T-helper 2 cell treated with Interferon-gamma antibody and Interleukin-4, amounts not matched to agents 100 ng/mL and 5 ng/mL, for 36 hours (primary cell): ENCODE results near the gene ASB3. TPM values are rescaled to one million over a fixed set of nuclear protein-coding genes. Genes with fewer than 3 reads are reported as not detected.
"Not testable (repeated sequence)": the region's sequence is repeated elsewhere in the genome, so short reads cannot be mapped to it uniquely, and the experiment has no call there.

Source experiments
- intact Hi-C: fragments of 100-400 bp; cut with micrococcal nuclease; formaldehyde crosslinking; loops from one replicate; pipeline ENCODE4 v1.15.1; 2023
- total RNA-seq: library from RNA; stranded (reverse); gene quantifications from 2 replicates; pipeline ENCODE4 v1.2.3, GENCODE V29; 2022

Gene ASB3
- total RNA-seq, 1 donor from 2014 or later = 24.0 TPM

DNA sequence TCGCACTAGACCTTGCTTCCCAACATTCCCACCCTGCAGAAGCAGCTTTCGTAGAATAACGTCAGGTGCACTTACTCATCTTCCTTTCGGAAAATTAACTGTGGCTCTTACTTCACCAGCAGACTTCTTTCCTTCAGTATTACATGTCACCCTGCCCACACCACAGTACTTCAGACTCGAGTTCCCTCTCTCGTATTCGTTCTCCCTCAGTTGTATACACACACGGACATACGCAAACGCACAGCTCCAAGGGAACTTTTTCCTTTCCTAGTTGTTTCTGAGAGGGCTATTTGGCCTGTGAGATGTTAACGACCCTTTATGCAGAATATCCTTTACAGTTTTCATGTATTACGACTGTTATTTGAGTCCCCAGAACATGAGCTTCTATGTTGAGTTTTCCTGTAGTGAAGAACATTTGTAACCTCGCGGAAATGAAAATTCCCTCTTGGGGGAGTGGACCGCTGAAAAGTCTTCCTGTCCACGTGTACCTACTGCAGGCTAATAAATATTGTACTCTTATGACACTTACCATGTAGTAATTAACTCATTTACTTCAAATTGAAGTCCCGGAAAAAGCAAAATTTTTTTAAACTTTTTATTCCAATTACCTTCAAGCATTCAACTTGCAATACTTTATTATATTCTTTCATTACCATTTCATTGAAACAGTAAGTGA, 999 bp upstream of the ASB3 start:
- intact Hi-C loops = loop anchor here (1.0 to 2.0 kb wide), 5 partner anchors 184 to 1829 kb away; partner anchors contain the start of genes ACYP2, EML6 and PPP4R3B

DNA sequence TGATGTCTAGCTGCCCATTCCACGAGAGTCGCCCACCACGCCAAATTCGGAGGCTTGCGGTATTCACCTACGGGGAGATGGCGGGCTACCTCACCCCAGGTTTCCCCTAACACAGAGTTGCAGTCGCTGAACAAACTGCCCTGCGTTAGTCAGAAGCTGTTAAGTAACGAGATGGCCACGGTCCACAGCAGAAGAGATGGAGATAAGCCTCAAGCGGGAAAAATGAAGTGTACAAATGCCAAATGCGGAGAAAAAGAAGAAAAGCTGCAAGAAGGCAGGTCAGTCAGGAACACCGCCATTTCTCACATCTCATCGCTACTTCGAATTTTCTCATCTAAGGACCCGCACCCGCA, 425 bp downstream of the ASB3 start:
- intact Hi-C loops = loop anchor here (1.0 to 2.0 kb wide), 4 partner anchors 19 to 1830 kb away; partner anchors contain the start of genes ACYP2, CHAC2 and PPP4R3B

DNA sequence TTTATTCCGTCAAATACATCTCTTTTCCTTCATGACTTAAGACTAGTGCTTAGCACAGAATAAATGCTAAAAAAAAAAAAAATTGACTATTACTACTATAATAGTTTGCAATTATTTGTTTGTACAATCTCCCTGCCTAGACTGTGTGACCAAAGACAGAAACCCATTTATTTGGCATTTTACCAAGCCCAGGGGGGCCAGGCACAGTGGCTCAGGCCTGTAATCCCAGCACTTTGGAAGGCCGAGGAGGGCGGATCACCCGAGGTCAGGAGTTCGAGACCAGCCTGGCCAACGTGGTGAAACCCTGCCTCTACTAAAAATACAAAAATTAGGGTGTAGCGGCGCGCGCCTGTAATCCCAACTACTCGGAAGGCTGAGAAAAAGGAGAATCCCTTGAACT, 1.4 kb downstream of the ASB3 start:
- intact Hi-C loops = no loop called here

DNA sequence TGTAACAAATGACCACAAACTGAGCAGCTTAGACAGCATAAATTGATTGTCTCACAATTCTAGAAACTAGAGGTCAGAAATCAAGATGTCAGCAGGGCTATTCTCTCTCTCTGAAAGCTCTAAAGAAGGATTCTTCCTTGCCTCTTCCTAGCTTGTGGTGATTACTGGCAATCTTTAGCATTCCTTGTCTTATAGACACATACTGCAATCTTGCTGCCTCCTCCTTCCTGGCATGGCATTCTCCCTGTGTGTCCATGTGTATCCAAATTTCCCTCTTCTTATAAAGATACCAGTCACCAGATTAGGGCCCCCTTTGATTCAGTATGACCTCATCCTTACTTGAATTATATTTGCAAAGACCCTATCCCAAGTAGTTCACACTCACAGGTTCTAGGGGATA, 2.3 kb downstream of the ASB3 start:
- intact Hi-C loops = no loop called here

DNA sequence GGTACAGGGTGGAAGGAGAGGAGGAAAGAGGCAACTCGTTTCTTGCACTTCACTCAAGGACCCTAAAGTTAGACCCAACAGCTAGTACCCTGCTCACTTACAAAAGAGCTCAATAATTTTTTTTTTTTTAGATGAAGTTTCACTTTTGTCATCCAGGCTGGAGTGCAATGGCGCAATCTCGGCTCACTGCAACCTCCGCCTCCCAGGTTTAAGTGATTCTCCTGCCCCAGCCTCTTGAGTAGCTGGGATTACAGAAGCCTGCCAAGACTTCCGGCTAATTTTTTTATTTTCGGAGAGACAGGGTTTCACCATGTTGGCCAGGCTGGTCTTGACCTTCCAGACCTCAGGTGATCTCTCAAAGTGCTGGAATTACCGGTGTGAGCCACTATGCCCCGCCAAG, 4.1 kb downstream of the ASB3 start:
- intact Hi-C loops = no loop called here

DNA sequence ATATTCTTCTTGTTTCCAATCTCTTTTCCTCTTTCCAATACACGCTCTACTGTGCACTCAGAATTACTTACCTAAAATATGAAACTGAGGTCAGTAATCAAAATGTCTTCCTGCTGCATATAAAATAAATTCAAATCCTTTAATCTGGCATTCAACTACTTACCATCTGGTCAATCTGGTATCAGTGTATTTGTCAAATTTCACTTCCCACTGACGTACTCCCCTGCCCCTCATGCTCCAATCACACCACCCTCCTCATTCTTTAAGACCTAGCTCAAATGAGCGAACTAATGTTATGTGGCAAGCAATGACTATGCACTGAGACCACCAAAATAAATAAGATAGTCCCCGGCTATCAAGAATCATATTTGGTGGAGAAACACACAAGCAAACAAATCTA, 6.7 kb downstream of the ASB3 start:
- intact Hi-C loops = no loop called here

DNA sequence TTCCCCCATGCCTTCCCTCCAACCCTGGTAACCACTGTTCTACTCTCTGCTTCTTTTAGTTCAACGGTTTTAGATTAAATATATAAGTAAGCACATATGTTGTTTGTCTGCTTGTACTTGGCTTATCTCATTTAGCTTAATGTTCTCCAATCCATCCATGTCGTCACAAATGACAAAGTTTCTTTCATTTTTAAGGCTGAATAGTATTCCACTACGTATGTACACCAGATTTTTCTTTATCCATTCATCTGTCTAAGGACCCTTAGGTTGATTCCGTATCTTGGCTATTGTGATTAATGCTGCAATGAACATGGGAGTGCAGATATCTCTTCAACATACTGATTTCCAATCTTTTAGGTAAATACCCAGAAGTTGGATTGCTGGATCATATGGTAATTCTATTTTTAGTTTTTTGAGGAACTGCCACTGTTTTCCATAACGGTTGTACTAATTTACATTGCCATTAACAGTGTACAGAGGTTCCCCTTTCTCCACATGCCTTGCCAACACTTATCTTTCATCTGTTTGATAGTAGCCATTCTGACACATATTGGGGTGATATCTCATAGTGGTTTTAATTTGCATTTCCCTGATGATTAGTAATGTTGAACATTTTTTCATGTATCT, 8.1 kb downstream of the ASB3 start:
- intact Hi-C loops = no loop called here

DNA sequence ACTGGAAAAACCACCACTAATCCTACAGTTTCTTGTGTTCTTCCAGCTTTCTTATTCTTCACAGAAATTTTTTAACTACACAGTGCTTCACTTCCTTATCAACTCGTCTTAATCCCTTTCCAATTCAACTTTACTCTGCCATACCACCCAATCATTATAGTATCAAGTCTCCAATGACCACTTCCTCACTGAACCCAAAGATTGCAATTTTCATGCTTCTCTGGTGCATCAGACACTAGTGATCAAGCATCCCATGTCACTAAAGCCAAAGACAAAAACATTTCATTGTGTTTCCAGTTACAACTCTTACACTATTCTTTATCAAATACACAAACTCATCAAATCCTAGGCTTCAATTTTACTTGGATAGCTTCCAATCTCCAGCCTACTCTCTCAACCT, 9.6 kb downstream of the ASB3 start:
- intact Hi-C loops = no loop called here

DNA sequence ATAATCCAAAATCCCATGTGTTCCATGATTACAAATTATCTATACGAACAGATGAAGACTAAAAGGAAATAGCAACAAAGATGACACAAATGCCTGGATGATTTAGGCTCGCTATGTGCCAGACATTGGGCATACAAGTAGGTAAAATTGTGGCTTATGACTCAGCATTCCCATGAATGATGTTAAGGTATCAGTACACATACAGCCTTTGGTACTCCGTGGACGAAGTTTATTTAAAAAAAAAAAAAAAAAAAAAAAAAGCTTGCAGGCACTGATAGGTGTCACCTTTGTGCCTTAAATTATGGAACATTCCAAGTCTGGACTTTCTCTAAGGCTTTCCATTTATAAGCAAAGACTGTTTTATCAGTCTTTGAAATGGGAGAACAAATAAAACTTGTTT, 16.5 kb downstream of the ASB3 start:
- intact Hi-C loops = no loop called here

DNA sequence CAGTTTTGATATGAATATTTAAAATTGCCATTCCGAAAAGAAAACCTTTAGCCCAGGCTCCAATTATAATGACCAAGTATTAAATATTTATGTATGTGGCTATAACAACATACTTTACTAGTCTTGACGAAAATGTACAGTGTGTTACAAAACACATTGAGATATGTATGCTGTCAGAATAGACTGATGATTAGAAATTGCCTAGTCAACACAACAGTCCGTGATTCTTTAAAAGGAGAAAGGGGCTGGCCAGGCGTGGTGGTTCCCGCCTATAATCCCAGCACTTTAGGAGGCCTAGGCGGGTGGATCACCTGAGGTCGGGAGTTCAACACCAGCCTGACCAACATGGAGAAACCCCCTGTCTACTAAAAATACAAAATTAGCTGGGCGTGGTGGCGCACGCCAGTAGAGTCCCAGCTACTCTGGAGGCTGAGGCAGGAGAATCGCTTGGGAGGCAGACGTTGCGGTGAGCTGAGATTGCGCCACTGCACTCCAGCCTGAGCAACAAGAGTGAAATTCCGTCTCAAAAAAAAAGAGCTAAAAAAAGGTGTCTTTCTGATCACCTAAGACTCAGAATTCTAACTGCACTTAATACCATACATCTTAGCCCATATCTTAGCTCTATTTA, 17.3 kb downstream of the ASB3 start:
- intact Hi-C loops = loop anchor here (5.0 kb wide), 4 partner anchors 803 to 1923 kb away; partner anchors contain the start of genes CLHC1, PNPT1, RPS27A and RTN4

DNA sequence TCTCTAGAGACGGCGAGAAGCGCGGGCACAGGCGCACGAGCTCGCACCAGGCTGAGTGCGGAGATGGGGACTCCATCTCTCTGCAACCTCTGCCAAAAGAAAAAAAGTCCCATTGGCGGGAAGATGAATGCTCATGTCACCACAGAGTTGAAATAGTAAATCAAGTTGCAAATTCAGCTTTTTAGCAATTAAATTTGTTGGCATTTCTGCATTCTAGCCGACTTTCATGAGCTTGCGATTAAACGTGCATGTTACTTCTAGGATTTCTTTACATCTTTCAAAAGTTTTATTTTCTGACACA, 18.6 kb downstream of the ASB3 start:
- intact Hi-C loops = loop anchor here (5.0 kb wide), 4 partner anchors 804 to 1924 kb away; partner anchors contain the start of genes CLHC1, PNPT1, RPS27A and RTN4

DNA sequence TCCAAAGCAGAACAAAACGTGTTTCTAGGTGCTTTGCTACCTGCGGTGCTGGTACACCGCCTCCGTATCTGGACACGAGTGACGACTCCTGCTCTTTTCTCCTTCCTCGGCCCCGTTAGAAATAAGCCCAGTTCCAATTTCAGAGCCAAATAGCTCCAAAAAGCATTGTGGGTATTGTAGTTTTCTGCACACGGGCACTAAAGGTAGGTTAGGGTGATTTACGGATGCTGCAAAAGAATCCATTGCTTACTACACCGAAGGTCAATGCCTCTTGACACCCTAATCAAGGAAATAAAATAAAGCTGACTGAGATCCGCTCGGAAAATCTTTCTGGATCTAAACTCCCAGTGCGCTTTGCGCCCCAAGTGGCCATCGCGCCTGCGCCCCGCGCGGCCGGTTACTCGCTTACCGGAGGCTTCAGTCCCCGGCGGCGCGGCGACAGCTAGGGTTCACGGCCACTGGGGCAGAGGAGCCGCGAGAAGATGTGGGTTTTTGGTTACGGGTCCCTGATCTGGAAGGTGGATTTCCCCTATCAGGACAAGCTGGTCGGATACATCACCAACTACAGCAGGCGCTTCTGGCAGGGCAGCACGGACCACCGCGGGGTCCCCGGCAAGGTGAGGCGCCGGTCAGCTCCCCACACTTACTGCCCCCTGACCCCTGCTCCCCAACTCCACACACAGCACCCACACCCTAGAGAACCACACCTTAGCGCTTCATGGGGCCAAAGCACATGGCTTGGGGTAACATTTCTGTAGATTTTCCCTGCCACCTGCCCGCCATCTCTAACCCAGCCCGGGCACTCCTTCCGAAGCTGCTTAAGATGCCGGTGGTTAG, 19.1 kb downstream of the ASB3 start, which contains the start of gene CHAC2:
Gene CHAC2, plus strand, starts transcription at position 400 of the 837 bp plus-strand sequence. Its CDS starts 83 bp downstream, at position 483.
- intact Hi-C loops = loop anchor here (1.0 to 5.0 kb wide), 8 partner anchors 19 to 1925 kb away; partner anchors contain the start of genes ACYP2, ASB3, CLHC1 and EML6

DNA sequence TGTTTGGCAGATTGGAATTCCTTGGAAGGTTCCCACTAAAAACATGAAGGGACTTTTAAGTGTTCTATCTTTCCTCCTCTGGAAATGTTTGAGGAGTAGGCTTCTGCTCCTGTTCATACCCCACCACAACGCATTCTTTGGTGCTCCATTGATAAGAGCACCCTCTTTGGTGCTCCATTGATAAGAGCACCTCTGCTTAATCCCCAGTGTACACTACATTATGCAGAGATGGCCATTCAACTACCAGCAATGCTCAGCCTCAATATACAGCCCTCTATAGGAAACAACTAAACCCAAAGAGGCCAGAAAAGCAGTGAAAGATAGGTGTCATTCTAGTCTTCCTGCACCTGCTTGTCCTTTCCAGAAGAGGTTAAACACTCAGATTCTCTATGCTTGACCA, 21.0 kb downstream of the ASB3 start:
- intact Hi-C loops = loop anchor here (2.0 to 5.0 kb wide), 5 partner anchors 41 to 1927 kb away; partner anchors contain the start of genes CLHC1, PNPT1, RPS27A and RTN4

DNA sequence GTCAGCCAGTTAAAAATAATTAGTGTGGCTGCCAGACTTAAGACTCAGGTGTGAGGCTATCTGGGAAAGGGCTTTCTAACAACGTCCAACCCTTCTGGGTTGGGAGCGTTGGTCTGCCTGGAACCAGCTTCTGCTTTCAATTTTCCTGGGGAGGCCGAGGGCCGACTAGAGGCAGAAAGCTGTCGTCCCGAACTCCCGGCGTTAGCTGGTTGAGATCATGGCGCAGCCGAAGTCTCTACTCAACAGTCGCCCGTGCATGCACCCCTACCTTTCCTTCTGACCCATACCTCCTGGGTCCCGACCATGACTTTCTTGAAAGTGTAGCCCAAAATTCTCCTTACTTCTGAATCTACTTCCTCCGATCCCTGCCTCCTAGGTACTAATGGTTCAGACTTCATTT, 29.5 kb downstream of the ASB3 start:
- intact Hi-C loops = not testable (repeated sequence)

DNA sequence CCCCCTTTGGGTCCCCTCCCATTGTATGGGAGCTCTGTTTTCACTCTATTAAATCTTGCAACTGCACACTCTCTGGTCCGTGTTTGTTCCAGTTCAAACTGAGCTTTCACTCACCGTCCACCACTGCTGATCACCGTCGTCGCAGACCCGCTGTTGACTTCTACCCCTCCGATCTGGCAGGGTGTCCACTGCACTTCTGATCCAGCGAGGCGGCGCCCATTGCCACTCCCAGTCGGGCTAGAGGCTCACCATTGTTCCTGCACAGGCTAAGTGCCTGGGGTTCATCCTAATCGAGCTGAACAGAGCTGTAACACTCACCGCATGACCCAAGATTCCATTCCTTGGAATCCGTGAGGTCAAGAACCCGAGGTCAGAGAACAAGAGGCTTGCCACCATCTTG, 30.1 kb downstream of the ASB3 start:
- intact Hi-C loops = no loop called here

DNA sequence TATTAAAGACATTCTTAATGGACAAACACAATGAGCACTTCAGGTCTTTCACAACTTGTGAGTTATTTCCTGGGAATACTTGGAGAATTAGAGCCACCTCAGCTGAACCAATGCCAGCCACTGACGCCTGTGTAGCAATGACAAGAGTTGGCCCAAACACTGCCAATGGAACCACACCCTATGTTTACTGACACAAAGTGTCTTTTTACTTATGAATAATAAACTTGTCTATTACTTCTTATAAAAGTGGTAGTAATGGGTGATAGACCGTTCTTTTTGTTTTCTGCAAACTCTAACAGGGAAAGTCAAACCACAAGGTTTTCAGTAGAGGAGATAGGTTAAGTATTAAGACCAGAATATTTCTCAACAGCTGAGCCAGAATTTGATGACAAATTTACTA, 31.6 kb downstream of the ASB3 start:
- intact Hi-C loops = no loop called here

DNA sequence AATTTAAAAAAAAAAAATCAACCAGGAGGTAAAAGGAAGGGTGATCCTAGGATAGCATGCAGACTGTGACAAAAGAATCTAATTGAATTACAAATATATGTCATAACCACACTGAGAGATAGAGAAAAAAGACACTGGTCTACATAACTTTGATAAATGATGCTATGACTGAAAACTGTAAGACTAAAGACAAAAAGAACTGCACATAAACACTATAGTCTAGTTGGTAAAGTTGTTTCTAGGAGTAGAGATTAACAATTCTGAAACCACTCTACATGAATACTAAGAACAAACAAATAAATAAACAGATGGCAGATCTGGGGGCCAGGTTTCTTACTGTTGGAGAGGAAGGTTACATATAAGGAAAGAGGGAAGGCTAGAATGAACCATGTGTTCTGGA, 33.7 kb downstream of the ASB3 start:
- intact Hi-C loops = no loop called here

DNA sequence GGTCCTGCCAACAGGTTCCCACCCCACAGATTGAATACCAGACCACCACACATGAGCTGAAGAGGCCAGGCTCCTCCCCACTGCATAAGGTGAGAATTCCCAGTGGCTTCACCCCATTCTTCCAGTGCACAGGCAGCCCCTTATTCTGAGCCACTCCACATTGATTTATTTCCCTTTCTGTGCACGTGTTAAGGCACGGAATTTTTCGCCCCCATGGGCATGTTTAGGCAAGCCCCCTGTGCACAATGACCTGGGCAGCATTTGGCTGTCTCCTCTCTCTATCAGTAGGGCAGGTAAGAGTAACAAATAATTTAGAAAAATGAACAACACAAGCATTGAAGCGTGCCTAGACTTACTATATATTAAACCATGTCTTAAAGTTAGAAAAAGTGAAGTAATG, 34.4 kb downstream of the ASB3 start:
- intact Hi-C loops = no loop called here

DNA sequence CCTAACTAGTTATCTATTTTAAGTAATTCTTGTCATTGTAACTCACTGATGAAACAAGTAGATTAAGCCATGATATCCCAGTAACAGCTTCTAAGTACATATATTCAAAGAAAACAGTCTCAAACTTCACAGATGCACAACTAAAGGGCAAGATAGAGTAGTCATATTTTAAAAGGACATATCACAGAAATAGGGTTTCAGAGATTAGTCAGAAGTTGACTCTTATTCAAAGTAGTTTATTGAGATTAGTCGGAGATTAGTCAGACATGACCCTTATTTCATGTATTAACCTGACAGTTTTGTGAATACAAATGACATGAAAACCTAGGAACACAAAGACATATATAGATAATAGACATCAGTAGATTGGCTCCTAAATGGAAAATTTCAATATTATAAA, 35.0 kb downstream of the ASB3 start:
- intact Hi-C loops = no loop called here

DNA sequence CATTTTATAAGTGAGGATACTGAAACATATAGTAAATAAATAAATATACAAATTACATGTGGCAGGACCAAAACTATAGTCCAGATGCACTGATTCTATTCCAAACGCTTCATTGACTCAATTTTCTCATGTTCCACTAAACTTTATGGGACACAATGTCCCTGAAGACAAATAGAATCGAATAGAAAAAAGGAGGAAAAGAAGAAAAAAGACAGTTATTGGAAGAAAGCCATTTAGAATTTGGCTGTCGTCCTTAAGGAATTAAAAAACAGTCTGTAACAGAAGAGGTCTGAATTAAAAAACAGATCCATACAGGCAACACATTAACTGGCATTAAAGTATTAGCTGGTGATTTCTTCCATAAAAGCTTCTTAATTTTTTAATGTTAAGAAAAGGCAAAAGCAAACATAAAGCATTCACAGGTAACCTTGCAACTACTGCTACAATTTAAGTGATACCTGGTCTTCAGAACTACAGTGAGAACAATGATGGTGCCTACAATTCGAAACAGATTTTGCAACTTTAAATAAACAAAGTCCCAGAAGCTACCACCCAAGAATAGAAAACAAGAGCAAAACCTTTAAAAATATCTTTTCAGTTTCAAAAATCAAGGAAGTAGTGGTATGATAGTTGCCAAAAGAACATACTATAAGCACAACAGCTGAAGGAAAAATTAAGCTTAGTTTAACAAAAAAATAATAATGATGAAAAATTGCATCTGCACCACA, 36.5 kb downstream of the ASB3 start:
- intact Hi-C loops = no loop called here
